NCI-H1105 (cell line): ENCODE measurements around the gene GPAT2.
"Not testable (repeated sequence)": the region's sequence is repeated elsewhere in the genome, so short reads cannot be mapped to it uniquely, and the experiment has no call there.

Experiments used
- DNase-seq: peaks from one replicate; lab custom pipeline; 2025; lab: John Stamatoyannopoulos, UW

GPAT2 gene

DNA sequence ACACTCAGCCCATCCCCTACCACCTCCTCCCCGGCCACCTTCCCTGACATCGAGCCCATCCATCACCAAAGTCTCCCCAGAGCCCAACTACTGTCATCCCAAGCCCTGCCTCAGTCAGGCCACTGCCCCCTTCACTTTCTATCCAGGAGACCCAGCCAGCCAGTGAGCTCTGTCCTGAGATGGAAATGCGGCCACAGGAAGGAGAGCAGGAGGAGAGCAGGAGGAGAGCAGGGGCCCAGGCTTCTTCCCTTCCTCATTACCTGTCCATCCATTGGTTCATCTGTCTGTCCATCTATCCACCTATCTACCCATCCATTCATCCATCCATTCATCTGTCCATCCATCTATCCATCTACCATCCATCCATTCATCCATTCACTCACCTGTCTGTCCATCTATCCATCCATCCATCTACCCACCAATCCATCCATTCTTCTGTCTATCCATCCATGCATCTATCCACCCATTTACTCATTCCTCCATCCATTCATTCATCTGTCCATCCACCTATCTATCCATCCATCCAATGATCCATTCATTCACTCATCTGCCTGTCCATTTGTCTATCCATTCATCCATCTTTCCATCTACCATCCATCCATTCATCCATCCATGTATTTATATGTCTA, 29.4 kb upstream of the GPAT2 start:
- DNase-seq, result not testable (repeated sequence)

DNA sequence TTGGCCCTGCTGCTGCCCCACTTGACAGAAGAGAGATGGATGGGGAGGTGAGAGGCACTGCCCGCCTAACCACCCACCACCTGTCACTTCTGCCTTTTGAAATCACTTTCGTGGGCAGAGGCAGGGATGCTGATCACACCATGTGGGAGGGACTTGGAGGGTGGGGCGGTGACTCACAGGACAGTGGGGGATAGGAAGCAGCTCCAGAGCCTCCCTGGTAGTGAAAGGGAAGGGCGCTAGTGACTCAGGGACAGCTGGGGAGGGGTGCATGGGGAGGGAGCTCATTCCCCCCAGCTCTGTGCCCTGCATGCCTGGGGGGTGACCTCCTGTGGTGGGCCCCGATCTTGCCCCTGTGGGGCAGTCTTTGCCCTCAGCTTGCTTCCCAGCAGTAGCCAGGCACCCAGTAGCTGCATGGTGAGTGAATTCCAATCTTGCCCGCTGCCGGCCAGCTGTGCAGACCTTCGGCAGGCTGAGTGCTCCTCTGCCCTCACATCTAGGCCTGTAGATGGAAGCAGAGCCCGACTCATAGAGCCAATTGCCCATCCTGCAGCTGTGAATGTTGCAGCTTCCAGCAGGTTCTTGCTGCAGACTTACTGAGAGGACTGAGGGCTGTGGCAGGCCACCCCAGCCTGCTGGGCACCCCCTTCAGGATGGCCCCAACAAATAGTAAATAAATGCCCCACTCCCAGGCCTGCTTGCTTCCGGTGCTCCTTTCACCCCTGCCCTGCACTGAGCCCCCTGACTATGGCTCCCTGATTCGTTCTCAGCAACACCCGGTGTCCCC, 28.6 kb upstream of the GPAT2 start:
- DNase-seq, result not testable (repeated sequence)

DNA sequence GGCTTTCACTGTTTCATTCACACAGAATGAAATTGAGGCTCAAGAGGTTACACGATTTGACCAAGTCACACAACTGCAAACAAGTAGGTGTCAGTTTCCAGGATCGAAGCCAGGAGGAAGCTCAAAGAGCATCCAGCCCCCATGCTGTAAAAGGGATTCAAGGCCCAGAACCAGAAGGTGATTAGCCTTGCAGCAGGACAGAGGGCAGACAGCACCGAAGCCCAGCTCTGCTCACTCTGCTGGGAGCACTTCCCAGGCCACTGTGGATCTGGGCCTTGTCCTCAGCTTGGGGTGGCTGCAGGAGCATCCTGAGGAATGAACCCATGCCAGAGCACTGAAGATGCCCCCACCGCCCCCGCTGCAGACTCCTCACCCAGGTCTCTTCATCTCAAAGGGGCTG, 27.8 kb upstream of the GPAT2 start:
- not testable (repeated sequence) for DNase-seq

DNA sequence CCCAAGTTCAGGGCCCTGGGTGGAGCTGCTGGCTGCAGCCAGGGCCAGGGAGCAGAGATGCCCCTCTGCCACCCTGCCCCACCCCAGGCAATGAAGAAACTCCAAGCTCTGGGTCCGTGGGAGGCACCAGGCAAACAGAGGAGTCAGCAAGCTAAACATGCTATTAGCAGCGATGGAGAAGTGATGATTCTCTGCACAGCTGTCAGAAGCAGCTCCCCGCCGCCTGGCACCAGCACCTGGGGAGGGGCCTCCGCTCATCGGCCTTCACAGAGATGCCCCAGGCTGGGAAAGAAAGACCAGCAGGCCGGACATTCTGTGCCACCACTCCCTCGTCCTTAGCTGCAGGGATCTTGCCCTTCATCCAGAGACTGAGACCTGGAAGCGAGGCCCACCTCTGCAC, 27.2 kb upstream of the GPAT2 start:
- not testable (repeated sequence) for DNase-seq

DNA sequence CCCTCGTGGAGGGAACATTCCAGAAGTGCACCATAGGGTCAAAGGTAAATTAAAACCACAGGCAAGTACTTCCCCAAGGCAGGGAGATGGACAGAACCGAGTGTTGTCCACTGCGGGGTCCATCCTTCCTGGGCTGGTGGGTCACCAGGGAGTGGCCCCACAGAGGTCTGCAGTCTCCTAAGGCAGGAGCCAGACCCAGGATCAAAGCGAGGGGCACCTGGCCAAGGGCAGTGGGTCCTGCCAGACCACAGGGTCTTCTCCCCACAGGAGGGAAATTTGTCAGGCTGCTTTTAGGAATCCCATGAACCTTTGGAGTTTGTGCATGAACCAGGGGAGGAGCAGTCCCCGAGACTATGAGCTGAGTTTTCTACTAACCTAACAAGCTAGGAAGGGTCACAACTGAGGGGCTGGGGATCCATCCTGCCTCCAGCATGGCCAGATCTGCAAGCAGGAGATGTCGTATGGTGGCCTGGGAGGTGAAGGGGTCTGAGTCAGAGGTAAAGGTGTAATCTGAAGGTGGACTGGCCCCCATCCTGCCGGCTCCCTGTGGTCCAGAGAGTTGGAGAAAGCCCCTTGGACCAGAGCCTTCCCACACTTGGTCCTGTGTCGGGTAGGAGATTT, 26.6 kb upstream of the GPAT2 start:
- not testable (repeated sequence) for DNase-seq

DNA sequence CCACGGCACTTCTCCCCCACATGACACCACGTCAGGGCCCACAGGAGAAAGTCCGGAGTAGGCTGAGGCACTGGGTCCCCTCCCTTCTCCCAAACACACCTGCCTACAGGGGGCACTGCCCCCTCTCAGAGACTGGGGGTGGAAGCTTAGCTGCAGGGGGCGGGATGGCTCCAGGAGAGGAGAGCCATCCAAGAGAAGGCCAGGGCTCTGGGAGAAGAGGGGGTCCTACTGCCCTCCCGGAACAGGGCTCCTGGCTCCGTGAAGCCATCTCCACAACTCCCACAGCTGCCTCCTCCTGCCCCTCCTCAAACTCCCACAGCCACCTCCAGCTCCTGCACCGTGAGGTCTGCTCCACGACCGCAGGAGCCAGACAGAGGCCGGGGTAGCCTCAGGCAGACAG, 25.6 kb upstream of the GPAT2 start:
- not testable (repeated sequence) for DNase-seq

DNA sequence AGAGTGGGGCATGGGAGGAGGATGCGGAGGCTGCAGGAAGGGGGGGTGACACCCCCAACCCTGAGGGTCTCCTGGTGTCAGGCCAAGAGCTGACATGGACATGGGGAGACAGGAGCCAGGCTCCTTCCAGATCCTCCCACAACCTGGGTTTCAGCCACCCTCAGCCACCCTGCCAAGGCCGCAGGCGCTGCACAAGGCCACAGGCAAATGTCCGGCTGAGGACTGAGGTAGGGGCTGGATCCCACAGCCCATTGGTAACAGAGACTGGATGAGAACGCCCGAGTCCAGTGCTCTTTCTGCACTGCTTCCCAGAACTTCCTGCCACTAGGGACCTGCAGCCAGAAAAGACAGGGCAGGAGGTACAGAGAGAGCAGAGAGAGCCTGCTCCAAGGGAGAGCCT, 24.7 kb upstream of the GPAT2 start:
- DNase-seq, result not testable (repeated sequence)

DNA sequence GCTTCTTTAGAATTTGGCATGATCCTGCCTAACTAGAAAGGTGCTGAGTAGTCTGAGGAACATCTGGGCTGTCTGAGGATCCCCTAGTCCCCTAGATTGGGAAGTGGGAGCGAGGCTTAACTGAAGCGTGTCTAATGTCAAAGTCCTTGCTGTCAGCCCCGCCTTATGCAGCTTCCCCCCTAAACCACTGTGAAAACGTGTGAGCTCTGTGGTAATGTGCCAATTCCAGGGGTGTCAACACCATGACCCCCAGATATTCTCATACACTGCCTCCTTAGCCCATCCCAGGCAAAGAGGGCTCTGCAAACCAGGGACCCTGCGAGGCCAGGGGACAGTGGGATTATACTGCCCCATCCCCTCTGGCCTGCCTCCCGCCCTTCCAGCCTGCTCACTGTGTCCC, 21.1 kb upstream of the GPAT2 start:
- DNase-seq, result not testable (repeated sequence)

DNA sequence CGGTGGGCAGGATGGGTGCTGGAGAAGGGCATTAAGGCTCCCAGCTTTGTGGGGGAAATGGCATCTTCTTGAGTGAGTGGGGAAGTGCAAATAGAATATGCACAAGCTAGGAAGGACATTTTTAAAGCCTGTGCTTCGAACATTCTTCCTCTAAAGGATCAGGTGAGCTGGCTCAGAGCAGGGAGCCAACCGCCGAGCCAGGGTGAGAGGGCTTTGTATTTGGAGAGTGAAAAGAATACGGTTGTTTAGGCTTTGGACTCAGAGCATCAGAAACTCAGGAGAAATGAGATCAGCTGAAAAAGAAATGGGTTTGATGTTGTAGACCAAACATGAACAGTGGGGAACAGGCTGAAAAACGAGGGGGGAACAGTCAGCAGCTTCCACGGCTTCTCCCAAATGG, 19.8 kb upstream of the GPAT2 start:
- not testable (repeated sequence) for DNase-seq

DNA sequence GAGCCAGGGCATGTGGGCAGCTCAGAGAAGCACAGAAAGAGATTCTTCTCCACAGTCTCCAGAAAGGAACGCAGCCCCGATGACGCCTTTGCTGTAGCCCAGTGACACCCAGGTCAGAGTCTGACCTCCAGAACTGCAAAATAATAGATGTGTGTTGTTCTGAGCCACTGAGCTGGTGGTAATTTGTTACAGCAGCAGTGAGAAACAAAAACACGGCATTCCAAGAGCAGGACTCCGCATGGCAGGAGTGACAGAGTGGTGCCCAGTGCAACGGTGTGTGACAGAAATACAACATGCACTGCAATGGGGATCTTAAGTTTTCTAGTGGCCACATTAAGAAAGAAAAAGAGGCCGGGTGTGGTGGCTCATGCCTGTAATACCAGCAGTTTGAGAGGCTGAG, 18.7 kb upstream of the GPAT2 start:
- DNase-seq, result not testable (repeated sequence)

DNA sequence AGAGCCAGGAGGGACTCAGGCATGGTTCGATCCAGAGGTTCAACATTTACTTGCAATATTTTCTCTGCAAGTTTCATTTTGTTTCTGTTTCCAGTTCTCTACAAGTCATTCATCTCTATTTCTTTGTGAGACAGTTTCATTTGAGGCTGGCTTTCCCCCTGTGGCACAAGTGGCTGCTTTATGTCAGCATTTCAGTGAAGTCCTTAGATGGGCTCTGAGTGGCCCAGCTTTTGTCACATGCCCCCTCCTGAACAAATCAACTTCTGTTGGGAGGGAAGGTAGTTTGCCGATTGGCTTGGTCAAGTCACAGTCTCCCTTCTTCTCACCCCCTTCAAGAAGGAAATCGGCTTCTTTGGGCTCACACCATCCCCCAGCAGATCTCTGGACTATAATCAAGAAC, 17.9 kb upstream of the GPAT2 start:
- not testable (repeated sequence) for DNase-seq

DNA sequence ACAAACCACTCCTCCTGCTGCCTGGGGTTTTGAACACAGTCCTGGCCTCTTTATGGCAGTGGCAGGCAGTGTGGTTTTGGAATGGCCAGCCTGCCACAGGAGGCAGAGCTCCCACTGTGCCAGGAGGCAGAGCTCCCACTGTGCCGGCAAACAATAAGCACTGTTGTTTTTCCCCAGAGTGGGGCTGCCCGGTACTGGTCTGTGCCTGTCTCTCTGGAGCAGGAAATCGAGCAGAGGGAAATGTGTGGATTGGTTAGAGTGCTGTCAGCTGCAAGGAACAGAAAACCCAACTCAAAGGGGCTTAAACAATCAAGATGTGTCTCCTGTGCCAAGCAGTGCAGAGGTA, 15.2 kb upstream of the GPAT2 start:
- DNase-seq, result not testable (repeated sequence)

DNA sequence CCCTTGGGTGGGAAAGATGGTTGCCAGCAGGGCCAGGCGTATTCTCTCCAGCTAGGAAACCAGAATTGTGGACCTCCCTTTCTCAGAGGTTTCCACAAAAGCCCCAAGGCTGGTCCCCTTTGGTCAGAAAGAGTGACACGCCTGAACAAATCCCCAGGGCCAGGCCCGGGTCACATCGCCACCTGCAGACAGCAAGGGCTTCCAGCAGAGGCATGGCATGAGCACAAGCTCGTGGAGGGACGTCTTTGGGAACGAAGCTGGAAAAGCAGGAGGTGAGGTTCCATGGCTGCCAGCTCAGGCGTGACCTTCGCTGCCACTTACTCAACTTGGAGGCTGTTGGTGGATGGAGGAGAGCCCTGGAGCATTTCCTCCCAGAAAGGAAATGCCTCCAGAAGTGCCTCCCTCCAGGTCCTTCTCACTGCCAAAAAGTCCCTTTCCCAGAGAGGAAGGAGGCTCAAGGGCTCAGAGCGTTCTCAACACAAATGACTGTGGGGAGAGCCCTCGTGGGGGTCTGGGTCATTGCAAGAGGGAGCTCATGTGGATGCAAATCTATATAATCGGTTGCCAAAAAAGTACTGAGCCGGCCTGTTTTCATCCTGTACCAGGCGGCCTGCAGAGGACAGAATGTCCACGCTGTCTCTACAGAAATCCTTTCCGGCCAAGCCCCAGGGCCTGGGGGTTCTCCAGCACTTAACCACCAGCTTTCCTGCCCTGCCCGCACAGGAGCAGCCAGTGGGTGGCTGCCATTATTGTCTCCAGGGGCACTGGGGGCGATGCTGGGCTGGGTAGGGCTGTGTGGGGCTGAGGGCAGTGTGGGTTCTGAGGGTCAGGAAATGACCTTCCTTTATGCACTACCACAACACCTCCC, 14.6 kb upstream of the GPAT2 start:
- not testable (repeated sequence) for DNase-seq

DNA sequence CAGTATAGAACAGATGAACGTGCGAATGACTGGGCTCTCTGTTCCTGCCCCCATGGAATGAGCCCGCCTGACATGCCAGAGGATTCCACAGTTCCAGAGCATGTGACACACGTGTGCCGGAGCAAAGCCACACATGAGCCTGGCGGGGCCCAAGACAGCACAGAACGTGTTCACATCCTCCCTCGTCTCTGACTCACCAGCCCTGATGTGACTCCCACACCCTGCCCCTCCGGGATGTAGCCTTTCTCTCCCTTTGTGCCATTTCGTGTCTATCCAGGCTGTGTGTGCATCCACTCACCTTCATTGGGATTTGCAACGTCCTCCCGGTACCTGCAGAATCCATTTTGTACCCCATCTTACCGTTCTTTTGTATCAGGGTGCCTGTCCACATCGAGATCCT, 838 bp upstream of the GPAT2 start:
- not testable (repeated sequence) for DNase-seq

DNA sequence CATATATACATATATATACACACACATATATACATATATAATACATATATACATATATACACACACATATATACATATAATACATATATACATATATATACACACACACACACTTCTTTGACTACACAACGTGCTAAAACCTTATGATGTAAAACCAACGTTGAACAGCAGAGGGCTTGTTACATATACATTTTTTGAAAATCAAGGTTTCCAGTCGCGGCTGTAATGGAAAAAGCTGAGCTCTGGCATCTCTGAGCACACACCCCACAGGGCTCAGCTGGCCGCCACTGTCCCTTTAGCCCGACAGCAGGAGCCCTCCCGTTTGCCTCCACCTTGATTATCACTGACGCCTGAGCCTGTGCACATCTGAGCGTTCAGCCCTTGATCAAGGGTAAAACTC, 719 bp downstream of the GPAT2 start:
- DNase-seq, result not testable (repeated sequence)

DNA sequence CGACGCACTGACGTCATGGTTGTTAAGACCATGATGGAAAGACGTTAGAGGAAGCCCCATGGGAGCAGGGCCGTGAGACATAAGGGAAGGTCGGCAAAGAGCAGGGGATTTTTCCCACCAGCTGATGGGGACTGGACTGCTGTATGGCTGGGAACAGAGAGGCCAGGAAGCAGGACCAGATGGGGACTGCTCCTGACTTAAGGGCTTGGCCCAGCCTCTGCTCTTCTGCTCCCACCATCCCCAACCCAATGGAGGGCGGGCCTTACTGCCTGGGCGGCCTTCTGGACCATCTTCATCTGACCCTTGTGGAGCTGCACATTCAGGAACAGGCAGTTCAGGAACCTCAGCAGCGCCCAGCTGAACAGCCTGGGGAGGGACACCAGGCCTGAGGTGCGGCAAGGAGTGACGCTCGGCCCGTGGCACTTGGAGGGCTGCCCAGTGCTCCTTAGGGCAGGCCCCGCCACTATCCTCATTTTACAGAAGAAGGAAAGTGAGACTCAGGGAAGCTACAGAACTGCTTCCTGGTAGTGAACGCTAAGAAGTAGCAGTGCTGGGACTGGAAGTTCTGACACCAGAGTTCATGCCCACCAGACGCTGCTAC, 6.9 kb downstream of the GPAT2 start:
- DNase-seq, result not testable (repeated sequence)

DNA sequence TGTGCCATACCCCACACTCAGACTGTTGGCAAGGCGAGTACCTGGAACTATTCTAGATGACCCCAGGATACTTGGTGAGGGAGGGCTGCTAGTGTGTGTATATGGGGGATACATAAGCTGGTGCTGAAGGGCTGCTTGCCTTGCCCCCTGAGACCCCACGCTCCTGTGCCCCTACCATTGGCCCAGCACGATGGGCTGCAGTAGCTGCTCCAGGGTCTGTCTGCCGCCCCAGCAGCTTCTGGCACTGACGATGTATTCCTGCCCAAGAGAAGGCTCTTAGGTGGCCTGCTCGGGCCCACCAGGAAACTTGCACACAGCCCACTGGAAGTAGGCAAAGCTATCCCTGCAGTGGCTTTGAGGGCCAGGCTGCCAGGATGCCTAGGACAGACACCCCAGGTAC, 9.0 kb downstream of the GPAT2 start:
- not testable (repeated sequence) for DNase-seq

DNA sequence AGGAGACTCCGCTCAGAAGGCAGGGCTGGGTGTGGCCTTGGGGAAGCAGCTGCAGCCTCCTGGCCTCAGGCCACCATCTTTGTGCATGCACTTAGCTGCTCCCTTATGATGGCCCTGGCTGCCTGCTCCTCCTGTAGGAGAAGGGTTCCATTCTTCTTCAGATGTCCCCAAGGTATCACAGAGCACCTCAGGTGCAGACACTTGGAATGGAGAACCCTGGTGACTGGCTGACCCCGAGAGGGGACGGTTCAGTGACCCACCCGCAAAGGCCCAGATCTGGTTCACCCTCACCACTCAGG, 9.6 kb downstream of the GPAT2 start:
- DNase-seq, result no peak

DNA sequence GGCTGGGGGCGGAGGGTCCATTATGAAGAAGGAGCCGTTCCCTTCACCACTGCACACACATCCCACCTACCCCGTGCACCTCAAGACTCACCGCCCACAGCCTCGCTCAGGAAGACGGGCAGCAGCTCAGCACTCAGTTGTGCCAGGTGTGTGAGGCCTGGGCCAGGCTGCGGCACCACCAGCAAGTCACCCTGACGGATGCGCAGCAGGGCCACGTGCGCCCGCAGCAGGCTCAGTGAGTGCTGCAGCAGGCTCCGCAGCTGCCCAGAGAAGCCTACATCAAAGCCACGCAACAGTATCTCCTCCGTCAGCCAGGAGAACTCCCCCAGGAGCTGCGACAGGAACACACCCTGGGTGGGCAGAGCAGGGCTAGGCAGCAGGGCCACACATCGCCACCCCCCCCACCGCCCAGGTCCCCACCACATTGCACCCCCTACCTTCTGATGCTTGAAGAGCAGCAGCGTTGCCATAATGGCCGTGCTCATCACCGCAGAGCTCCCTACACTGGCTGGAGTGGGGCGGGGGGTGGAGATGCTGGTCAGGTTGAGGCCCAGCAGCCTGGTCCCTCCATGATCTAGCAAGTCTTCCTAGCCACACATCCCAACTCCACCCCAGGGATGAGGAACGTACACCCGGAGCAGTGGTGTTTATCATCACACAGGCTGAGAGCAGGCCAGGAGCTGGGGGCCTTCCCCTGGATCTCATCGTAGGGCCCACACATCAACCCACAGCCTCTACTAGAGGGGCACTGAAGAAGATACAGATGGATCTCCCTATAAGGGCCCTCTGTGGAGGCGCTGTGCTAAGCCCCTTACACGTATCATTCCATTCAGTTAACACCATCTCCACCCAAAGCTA, 10.2 kb downstream of the GPAT2 start:
- DNase-seq, result no peak

DNA sequence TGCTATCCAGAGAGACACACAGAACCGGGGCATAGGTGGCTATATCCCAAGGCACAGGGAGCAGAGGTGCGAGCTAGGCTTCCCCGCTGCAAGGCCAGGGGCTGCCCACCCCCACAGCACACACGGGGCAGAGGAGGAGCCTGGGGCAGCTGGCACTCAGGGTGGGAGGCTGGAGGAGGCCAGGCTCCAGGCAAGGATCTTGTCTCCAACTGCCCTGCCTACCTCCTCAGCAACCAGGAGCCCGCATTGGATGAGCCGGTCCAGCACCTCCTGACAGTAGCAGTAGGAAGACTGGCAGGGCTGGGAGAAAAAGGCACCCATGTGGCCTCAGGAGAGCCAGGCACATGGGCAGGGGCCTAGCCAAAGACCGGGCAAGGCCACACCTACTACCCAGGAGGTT, 11.0 kb downstream of the GPAT2 start:
- not testable (repeated sequence) for DNase-seq
